ENCODE data around the gene HHLA2. TPM values are rescaled to one million over a fixed set of nuclear protein-coding genes. Genes with fewer than 3 reads are reported as not detected.
"Not testable (repeated sequence)": the region's sequence is repeated elsewhere in the genome, so short reads cannot be mapped to it uniquely, and the experiment has no call there.

The HHLA2 gene
- total RNA-seq, 1 experiment from 2014 or later, result not detected

- peak; percentile 29 for DNase-seq (ENCODE audit: low read depth)
Measured at GRCh38 chr3:108342837-108343486, 46.6 kb downstream of the HHLA2 start.

GRCh38 chr3:108343491-108343890, 47.1 kb downstream of the HHLA2 start:
- no peak for DNase-seq (ENCODE audit: low read depth)

GRCh38 chr3:108345492-108346205, 49.3 kb downstream of the HHLA2 start:
- DNase-seq (ENCODE audit: low read depth), result peak; percentile 43

- no peak for DNase-seq (ENCODE audit: low read depth)
Measured at GRCh38 chr3:108346301-108347227, 50.2 kb downstream of the HHLA2 start.

GRCh38 chr3:108352176-108352575, 55.8 kb downstream of the HHLA2 start:
- no peak for DNase-seq (ENCODE audit: low read depth)

- DNase-seq (ENCODE audit: low read depth), result no peak
Measured at GRCh38 chr3:108354562-108354961, 58.2 kb downstream of the HHLA2 start.

- DNase-seq (ENCODE audit: low read depth), result no peak
Measured at GRCh38 chr3:108357042-108357441, 60.7 kb downstream of the HHLA2 start.

- DNase-seq (ENCODE audit: low read depth), result no peak
Measured at GRCh38 chr3:108359011-108359410, 62.7 kb downstream of the HHLA2 start.

GRCh38 chr3:108376026-108376425, 79.7 kb downstream of the HHLA2 start:
- no peak for DNase-seq (ENCODE audit: low read depth)

GRCh38 chr3:108377384-108377783, 81.0 kb downstream of the HHLA2 start:
- DNase-seq (ENCODE audit: low read depth), result no peak

- no peak for DNase-seq (ENCODE audit: low read depth)
Measured at GRCh38 chr3:108378153-108378951, 82.0 kb downstream of the HHLA2 start.

- not testable (repeated sequence) for DNase-seq (ENCODE audit: low read depth)
Measured at GRCh38 chr3:108378952-108379342, 82.6 kb downstream of the HHLA2 start.

GRCh38 chr3:108380128-108380795, 83.9 kb downstream of the HHLA2 start:
- no peak for DNase-seq (ENCODE audit: low read depth)

GRCh38 chr3:108381529-108382140, 85.3 kb downstream of the HHLA2 start:
- no peak for DNase-seq (ENCODE audit: low read depth)

- DNase-seq (ENCODE audit: low read depth), result no peak
Measured at GRCh38 chr3:108383306-108383705, 87.0 kb downstream of the HHLA2 start.

GRCh38 chr3:108387063-108387462, 90.7 kb downstream of the HHLA2 start:
- no peak for DNase-seq (ENCODE audit: low read depth)

- DNase-seq (ENCODE audit: low read depth), result peak; percentile 42
Measured at GRCh38 chr3:108388136-108389132, 92.1 kb downstream of the HHLA2 start.

GRCh38 chr3:108389372-108389771, 93.0 kb downstream of the HHLA2 start:
- DNase-seq (ENCODE audit: low read depth), result no peak

GRCh38 chr3:108391917-108392593, 95.7 kb downstream of the HHLA2 start:
- DNase-seq (ENCODE audit: low read depth), result no peak

All from M059J (cell line).